Astrocyte (in vitro differentiated cells and primary cell): ENCODE results near the gene COMMD1. TPM values are rescaled to one million over a fixed set of nuclear protein-coding genes. Genes with fewer than 3 reads are reported as not detected.
A peak's percentile ranks its signal among the peaks of the same experiment; 100 is the strongest.

ENCODE experiments used
- DNase-seq: peaks from one replicate; pipeline ENCODE4 v3.0.0-alpha.2; 2010; ENCODE audit warnings: low read depth
- FAIRE-seq: peaks from 2 replicates; lab custom pipeline; 2011; peaks lifted over from hg19 to GRCh38; lab: Jason Lieb, UNC
- H2AFZ ChIP-seq: 2 replicates; pipeline ENCODE4 v1.6.0; 2012; ENCODE audit warnings: low read depth, low read length, inconsistent platforms
- H3K27ac ChIP-seq: 2 replicates; pipeline ENCODE4 v1.5.1; 2011; ENCODE audit warnings: low read depth, low read length, inconsistent platforms
- H3K27me3 ChIP-seq: 2 replicates; pipeline ENCODE4 v1.6.0; 2011; ENCODE audit warnings: low read length, inconsistent platforms; ENCODE audit not compliant: insufficient read depth
- H3K36me3 ChIP-seq: 2 replicates; pipeline ENCODE4 v1.5.1; 2011; ENCODE audit warnings: low read length, inconsistent platforms; ENCODE audit not compliant: insufficient read depth
- H3K4me1 ChIP-seq: 2 replicates; pipeline ENCODE4 v1.5.1; 2011; ENCODE audit warnings: low read length, inconsistent platforms; ENCODE audit not compliant: insufficient read depth
- H3K4me2 ChIP-seq: 2 replicates; pipeline ENCODE4 v1.6.0; 2012; ENCODE audit warnings: low read length, inconsistent platforms
- H3K4me3 ChIP-seq: 2 replicates; pipeline ENCODE4 v1.5.1; 2011; ENCODE audit warnings: low read depth, mild to moderate bottlenecking, low read length, inconsistent platforms; ENCODE audit not compliant: insufficient read depth
- H3K79me2 ChIP-seq: 2 replicates; pipeline ENCODE4 v1.6.0; 2012; ENCODE audit warnings: mild to moderate bottlenecking, low read length, inconsistent platforms; ENCODE audit not compliant: insufficient read depth
- H3K9ac ChIP-seq: 2 replicates; pipeline ENCODE4 v1.6.0; 2012; ENCODE audit warnings: mild to moderate bottlenecking, low read length, inconsistent platforms
- H3K9me3 ChIP-seq: 2 replicates; pipeline ENCODE4 v1.5.1; 2012; ENCODE audit warnings: low read depth, mild to moderate bottlenecking, low read length, inconsistent platforms; ENCODE audit not compliant: insufficient read depth
- H4K20me1 ChIP-seq: 2 replicates; pipeline ENCODE4 v1.6.0; 2012; ENCODE audit warnings: low read length, inconsistent platforms; ENCODE audit not compliant: insufficient read depth
- H3K27ac Mint-ChIP-seq: one replicate; pipeline ENCODE4 v1.8.0; 2021; ENCODE audit warnings: mild to moderate bottlenecking, mixed read lengths; ENCODE audit not compliant: unreplicated experiment
- H3K27me3 Mint-ChIP-seq: one replicate; pipeline ENCODE4 v1.8.0; 2021; ENCODE audit warnings: low read depth, mixed read lengths; ENCODE audit not compliant: unreplicated experiment
- H3K36me3 Mint-ChIP-seq: one replicate; pipeline ENCODE4 v1.8.0; 2021; ENCODE audit warnings: low read depth, mixed read lengths; ENCODE audit not compliant: unreplicated experiment
- H3K4me1 Mint-ChIP-seq: one replicate; pipeline ENCODE4 v1.8.0; 2021; ENCODE audit warnings: low read depth, mixed read lengths; ENCODE audit not compliant: unreplicated experiment
- H3K4me3 Mint-ChIP-seq: one replicate; pipeline ENCODE4 v1.8.0; 2021; ENCODE audit warnings: mild to moderate bottlenecking, moderate library complexity, mixed read lengths; ENCODE audit not compliant: unreplicated experiment
- H3K9me3 Mint-ChIP-seq: one replicate; pipeline ENCODE4 v1.8.0; 2021; ENCODE audit warnings: mild to moderate bottlenecking, mixed read lengths; ENCODE audit not compliant: unreplicated experiment
- CTCF ChIP-seq: IDR thresholded peaks from 2 replicates; pipeline ENCODE4 v1.5.1; 2011; ENCODE audit warnings: low read depth, mild to moderate bottlenecking, inconsistent platforms, low read length, moderate library complexity; ENCODE audit not compliant: insufficient read depth
- EZH2 ChIP-seq: IDR thresholded peaks from 2 replicates; pipeline ENCODE4 v1.6.1; 2012; ENCODE audit warnings: mild to moderate bottlenecking, low read length, inconsistent platforms; ENCODE audit not compliant: insufficient read depth
- total RNA-seq: library from RNA; stranded (reverse); gene quantifications from 2 replicates; pipeline ENCODE4 v1.2.1, GENCODE V29; 2021

Gene COMMD1
- total RNA-seq, 1 donor from 2014 or later: 32.0 TPM

- H3K27me3 Mint-ChIP-seq: no peaks in the 10 kb centered on the region
- no peaks in the 10 kb centered on the region for H3K9me3 Mint-ChIP-seq
- no peaks in the 10 kb centered on the region for H3K9me3 ChIP-seq
- H3K36me3 ChIP-seq: no peaks in the 10 kb centered on the region
- FAIRE-seq: no peak
- H3K4me3 ChIP-seq: no peak overlapping the region
- H3K27ac ChIP-seq: no peak overlapping the region
- H3K9ac ChIP-seq: no peak overlapping the region
- peaks cover 4% of the 10 kb centered on the region for H3K4me1 ChIP-seq
- H4K20me1 ChIP-seq: peaks cover 4% of the 10 kb centered on the region
- TF ChIP-seq CTCF: no peak
- TF ChIP-seq EZH2: no peak
- peak; percentile 43 for DNase-seq
- H3K36me3 Mint-ChIP-seq: peaks cover 2% of the 10 kb centered on the region
- no peaks in the 10 kb centered on the region for H3K79me2 ChIP-seq
- peak overlapping the region; percentile 62 for H3K27ac Mint-ChIP-seq
- H3K4me1 Mint-ChIP-seq: peaks cover 7% of the 10 kb centered on the region
- H3K4me2 ChIP-seq: peak overlapping the region; percentile 2
- no peak overlapping the region for H2AFZ ChIP-seq
- no peaks in the 10 kb centered on the region for H3K27me3 ChIP-seq
- no peak overlapping the region for H3K4me3 Mint-ChIP-seq
These were observed 83.2 kb downstream of the COMMD1 start for GRCh38 chr2:61988462-61989366.

- Mint-ChIP-seq H3K4me3 (no peak overlapping the region), H3K27me3 (no peaks in the 10 kb centered on the region), H3K4me1 (peaks cover 5% of the 10 kb centered on the region), H3K9me3 (no peaks in the 10 kb centered on the region), H3K27ac (no peak overlapping the region), H3K36me3 (peaks cover 2% of the 10 kb centered on the region)
- Histone ChIP-seq H3K27ac (no peak overlapping the region), H3K4me3 (no peak overlapping the region), H3K79me2 (no peaks in the 10 kb centered on the region), H2AFZ (no peak overlapping the region), H3K36me3 (no peaks in the 10 kb centered on the region), H3K27me3 (no peaks in the 10 kb centered on the region), H4K20me1 (no peaks in the 10 kb centered on the region), H3K4me1 (peaks cover 4% of the 10 kb centered on the region), H3K9ac (no peak overlapping the region), H3K4me2 (no peak overlapping the region), H3K9me3 (no peaks in the 10 kb centered on the region)
- no peak for FAIRE-seq
- TF ChIP-seq EZH2 (no peak), CTCF (peak; percentile 74)
- peak; percentile 20 for DNase-seq
These were observed 88.0 kb downstream of the COMMD1 start for GRCh38 chr2:61993422-61994024.
